SU-DHL-6 (cell line): ENCODE results near the gene NR2F2.

Experiments used
- H2AFZ ChIP-seq: fragments of 200-600 bp; sonication (generic); 2 replicates; pipeline ENCODE4 v1.6.1; 2014; ENCODE audit warnings: low read depth, mild to moderate bottlenecking, moderate library complexity, mixed read lengths, antibody characterized with exemption, low read length; ENCODE audit not compliant: severe bottlenecking
- H3F3A ChIP-seq: fragments of 200-600 bp; shearing (Covaris generic); 2 replicates; pipeline ENCODE4 v1.6.0; 2016; ENCODE audit warnings: antibody characterized with exemption, mild to moderate bottlenecking; ENCODE audit not compliant: insufficient read depth
- H3K27ac ChIP-seq: fragments of 200-600 bp; sonication (generic); 2 replicates; pipeline ENCODE4 v1.5.1; 2016; ENCODE audit warnings: low read depth, mild to moderate bottlenecking, low read length, moderate library complexity, mixed read lengths
- H3K27me3 ChIP-seq: fragments of 200-600 bp; sonication (generic), shearing (Covaris generic); 2 replicates; pipeline ENCODE4 v1.6.0; 2014; ENCODE audit warnings: mild to moderate bottlenecking, low read length
- H3K36me3 ChIP-seq: fragments of 200-600 bp; sonication (generic); 2 replicates; pipeline ENCODE4 v1.6.1; 2014; ENCODE audit warnings: mild to moderate bottlenecking, low read length, mixed read lengths
- H3K4me2 ChIP-seq: fragments of 300-600, 200-600 bp; shearing (Covaris generic), sonication (generic); 2 replicates; pipeline ENCODE4 v1.6.0; 2014; ENCODE audit warnings: low read length, low read depth, mild to moderate bottlenecking; ENCODE audit not compliant: poor library complexity, severe bottlenecking
- H3K4me3 ChIP-seq: fragments of 200-600 bp; sonication (generic); 2 replicates; pipeline ENCODE4 v1.5.1; 2014; ENCODE audit warnings: antibody characterized with exemption, low read length, mild to moderate bottlenecking, mixed read lengths; ENCODE audit not compliant: insufficient read depth, poor library complexity, severe bottlenecking
- H3K79me2 ChIP-seq: fragments of 200-600 bp; sonication (generic); 2 replicates; pipeline ENCODE4 v1.6.1; 2014; ENCODE audit warnings: mild to moderate bottlenecking, low read length, moderate library complexity; ENCODE audit not compliant: insufficient read depth
- H3K9ac ChIP-seq: fragments of 200-600 bp; sonication (generic); 2 replicates; pipeline ENCODE4 v1.7.0; 2014; ENCODE audit warnings: mild to moderate bottlenecking, low read length
- H3K9me2 ChIP-seq: fragments of 200-600 bp; sonication (generic); replicated peaks from 2 replicates; pipeline ENCODE4 v1.6.1; 2014; ENCODE audit warnings: low read length; ENCODE audit not compliant: insufficient read depth
- H3K9me3 ChIP-seq: fragments of 200-600 bp; sonication (generic); 2 replicates; pipeline ENCODE4 v1.6.1; 2014; ENCODE audit warnings: low read length, mixed read lengths; ENCODE audit not compliant: insufficient read depth
- H4K20me1 ChIP-seq: fragments of 200-600 bp; sonication (generic); 2 replicates; pipeline ENCODE4 v1.6.1; 2014; ENCODE audit warnings: low read depth, mild to moderate bottlenecking, antibody characterized with exemption, low read length, moderate library complexity, mixed read lengths
- CTCF ChIP-seq: fragments of 200-600 bp; sonication (generic); IDR thresholded peaks from one replicate; pipeline ENCODE4 v1.5.1; 2017; ENCODE audit warnings: antibody characterized with exemption, mild to moderate bottlenecking, low read length, moderate library complexity; ENCODE audit not compliant: insufficient read depth, poor library complexity, severe bottlenecking
- EZH2phosphoT487 ChIP-seq: fragments of 200-600 bp; sonication (generic), shearing (Covaris generic); conservative IDR thresholded peaks from 2 replicates; pipeline ENCODE4 v1.6.1; 2018; ENCODE audit warnings: mild to moderate bottlenecking, antibody characterized with exemption, low read length, moderate library complexity, mixed read lengths

Gene NR2F2

GRCh38 chr15:96362755-96363651, 32.5 kb downstream of the NR2F2 start:
- H3F3A ChIP-seq: no peaks in the 10 kb centered on the region
- no peaks in the 10 kb centered on the region for H3K9me3 ChIP-seq
- H3K27me3 ChIP-seq: no peaks in the 10 kb centered on the region
- H3K27ac ChIP-seq: no peak overlapping the region
- no peaks in the 10 kb centered on the region for H3K36me3 ChIP-seq
- H3K4me3 ChIP-seq: no peak overlapping the region
- no peak overlapping the region for H3K4me2 ChIP-seq
- no peak for TF ChIP-seq EZH2phosphoT487
- no peak for TF ChIP-seq CTCF
- H4K20me1 ChIP-seq: no peaks in the 10 kb centered on the region
- no peaks in the 10 kb centered on the region for H3K9me2 ChIP-seq
- no peaks in the 10 kb centered on the region for H3K79me2 ChIP-seq
- H2AFZ ChIP-seq: no peak overlapping the region
- no peak overlapping the region for H3K9ac ChIP-seq

GRCh38 chr15:96363707-96364106, 33.2 kb downstream of the NR2F2 start:
- Histone ChIP-seq H3K4me2 (no peak overlapping the region), H2AFZ (no peak overlapping the region), H3K9me2 (no peaks in the 10 kb centered on the region), H3F3A (no peaks in the 10 kb centered on the region), H3K4me3 (no peak overlapping the region), H3K27me3 (no peaks in the 10 kb centered on the region), H4K20me1 (no peaks in the 10 kb centered on the region), H3K9me3 (no peaks in the 10 kb centered on the region), H3K79me2 (no peaks in the 10 kb centered on the region), H3K9ac (no peak overlapping the region), H3K36me3 (no peaks in the 10 kb centered on the region), H3K27ac (no peak overlapping the region)
- TF ChIP-seq CTCF: no peak
- TF ChIP-seq EZH2phosphoT487: no peak

- Histone ChIP-seq H3F3A (no peaks in the 10 kb centered on the region), H4K20me1 (no peaks in the 10 kb centered on the region), H3K79me2 (no peaks in the 10 kb centered on the region), H3K4me2 (no peak overlapping the region), H2AFZ (no peak overlapping the region), H3K36me3 (no peaks in the 10 kb centered on the region), H3K27ac (no peak overlapping the region), H3K27me3 (no peaks in the 10 kb centered on the region), H3K4me3 (no peak overlapping the region), H3K9ac (no peak overlapping the region), H3K9me2 (no peaks in the 10 kb centered on the region), H3K9me3 (no peaks in the 10 kb centered on the region)
- no peak for TF ChIP-seq CTCF
- no peak for TF ChIP-seq EZH2phosphoT487
Observed at GRCh38 chr15:96365781-96366525, 35.5 kb downstream of the NR2F2 start.
